Liver (tissue), 3 donors: Measurements from ENCODE around the gene HNRNPA0.

ENCODE experiments used
- CTCF ChIP-seq: fragments of 150-350 bp; IDR thresholded peaks from 2 replicates; pipeline ENCODE4 v1.5.1; 2017; ENCODE audit warnings: improper control_type of control experiment, low read depth, low read length; ENCODE audit not compliant: missing input control
- GABPA ChIP-seq, 2 donors: IDR thresholded peaks in 1 of 2; conservative IDR thresholded peaks in 1 of 2; 2 replicates each; pipeline ENCODE4 v1.6.1; 2016; ENCODE audit warnings: antibody characterized with exemption in 2 of 2, mild to moderate bottlenecking in 1 of 2, moderate library complexity in 1 of 2
- HNF4G ChIP-seq: IDR thresholded peaks from 2 replicates; pipeline ENCODE4 v1.6.1; 2016; ENCODE audit warnings: antibody characterized with exemption
- JUND ChIP-seq, 2 donors: IDR thresholded peaks; 2 replicates each; pipeline ENCODE4 v1.6.1; 2016; ENCODE audit warnings: antibody characterized with exemption in 2 of 2
- REST ChIP-seq: IDR thresholded peaks from 2 replicates; pipeline ENCODE4 v1.6.1; 2016; ENCODE audit warnings: antibody characterized with exemption, mild to moderate bottlenecking
- RXRA ChIP-seq, 2 donors: IDR thresholded peaks; 2 replicates each; pipeline ENCODE4 v1.6.1; 2017 to 2018; ENCODE audit warnings: antibody characterized with exemption in 2 of 2, mild to moderate bottlenecking in 1 of 2
- SP1 ChIP-seq: IDR thresholded peaks from 2 replicates; pipeline ENCODE4 v1.6.1; 2018; ENCODE audit warnings: antibody characterized with exemption, mild to moderate bottlenecking
- YY1 ChIP-seq: IDR thresholded peaks from 2 replicates; pipeline ENCODE4 v1.6.1; 2016; ENCODE audit warnings: antibody characterized with exemption, mild to moderate bottlenecking
- ZBTB33 ChIP-seq: IDR thresholded peaks from 2 replicates; pipeline ENCODE4 v1.6.1; 2016; ENCODE audit warnings: antibody characterized with exemption
- donor health status: healthy.
- donor health status: healthy.

- TF ChIP-seq YY1 (no peak), ZBTB33 (no peak), CTCF (no peak), REST (no peak), HNF4G (no peak), SP1 (no peak), RXRA (IDR thresholded peaks at IDR 0.05) (no peak), GABPA (IDR thresholded peaks at IDR 0.05 in 1 of 2, conservative IDR thresholded peaks at IDR 0.05 in 1 of 2) (no peak), JUND (IDR thresholded peaks at IDR 0.05) (no peak)
Measured at GRCh38 chr5:137758715-137759306, 4.6 kb upstream of the HNRNPA0 start.
